Coronary artery (tissue), 2 donors: ENCODE measurements around the gene PLCH1.

Experiments used
- DNase-seq: peaks from one replicate; pipeline ENCODE4 v3.0.0-alpha.2; 2017; ENCODE audit warnings: low spot score
- H3K27ac ChIP-seq, 2 donors: fragments of 200-600 bp; sonication (generic); one replicate each; pipeline ENCODE4 v1.5.1; 2016 to 2019
- H3K4me3 ChIP-seq: fragments of 200-600 bp; sonication (generic); 2 replicates; pipeline ENCODE4 v1.5.1; 2016; ENCODE audit warnings: mild to moderate bottlenecking, moderate library complexity
- TF ChIP-seq, protein P1 (sequence below): fragments of 200-600 bp; sonication (generic); IDR thresholded peaks from one replicate; pipeline ENCODE4 v1.5.1; 2019; ENCODE audit warnings: antibody characterized with exemption

Gene PLCH1

DNA sequence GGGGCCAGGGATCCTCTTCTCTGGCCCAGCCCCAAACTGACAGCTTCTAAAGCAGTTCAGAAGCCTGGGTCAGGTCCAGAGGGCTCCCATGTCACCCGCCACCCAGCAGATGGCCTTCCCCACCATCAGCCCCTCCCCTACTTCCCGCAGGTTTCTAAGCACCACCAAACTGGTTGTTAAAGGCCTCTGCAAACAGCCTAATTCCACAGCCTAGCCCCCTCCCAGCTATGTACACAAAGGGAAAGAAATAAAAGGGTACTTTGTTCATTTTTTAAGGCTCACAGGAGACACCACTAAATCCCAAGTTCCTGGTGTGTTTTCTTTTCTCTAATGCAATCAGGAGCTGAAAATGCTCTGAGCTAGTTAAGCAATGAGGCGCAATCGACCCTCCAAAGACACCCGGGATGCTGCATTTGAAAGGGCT, 30.6 kb downstream of the PLCH1 start:
- Histone ChIP-seq H3K4me3 (no peak overlapping the region), H3K27ac (no peak overlapping the region)
- TF ChIP-seq, protein P1, sequence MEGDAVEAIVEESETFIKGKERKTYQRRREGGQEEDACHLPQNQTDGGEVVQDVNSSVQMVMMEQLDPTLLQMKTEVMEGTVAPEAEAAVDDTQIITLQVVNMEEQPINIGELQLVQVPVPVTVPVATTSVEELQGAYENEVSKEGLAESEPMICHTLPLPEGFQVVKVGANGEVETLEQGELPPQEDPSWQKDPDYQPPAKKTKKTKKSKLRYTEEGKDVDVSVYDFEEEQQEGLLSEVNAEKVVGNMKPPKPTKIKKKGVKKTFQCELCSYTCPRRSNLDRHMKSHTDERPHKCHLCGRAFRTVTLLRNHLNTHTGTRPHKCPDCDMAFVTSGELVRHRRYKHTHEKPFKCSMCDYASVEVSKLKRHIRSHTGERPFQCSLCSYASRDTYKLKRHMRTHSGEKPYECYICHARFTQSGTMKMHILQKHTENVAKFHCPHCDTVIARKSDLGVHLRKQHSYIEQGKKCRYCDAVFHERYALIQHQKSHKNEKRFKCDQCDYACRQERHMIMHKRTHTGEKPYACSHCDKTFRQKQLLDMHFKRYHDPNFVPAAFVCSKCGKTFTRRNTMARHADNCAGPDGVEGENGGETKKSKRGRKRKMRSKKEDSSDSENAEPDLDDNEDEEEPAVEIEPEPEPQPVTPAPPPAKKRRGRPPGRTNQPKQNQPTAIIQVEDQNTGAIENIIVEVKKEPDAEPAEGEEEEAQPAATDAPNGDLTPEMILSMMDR = no peak
- DNase-seq = no peak

DNA sequence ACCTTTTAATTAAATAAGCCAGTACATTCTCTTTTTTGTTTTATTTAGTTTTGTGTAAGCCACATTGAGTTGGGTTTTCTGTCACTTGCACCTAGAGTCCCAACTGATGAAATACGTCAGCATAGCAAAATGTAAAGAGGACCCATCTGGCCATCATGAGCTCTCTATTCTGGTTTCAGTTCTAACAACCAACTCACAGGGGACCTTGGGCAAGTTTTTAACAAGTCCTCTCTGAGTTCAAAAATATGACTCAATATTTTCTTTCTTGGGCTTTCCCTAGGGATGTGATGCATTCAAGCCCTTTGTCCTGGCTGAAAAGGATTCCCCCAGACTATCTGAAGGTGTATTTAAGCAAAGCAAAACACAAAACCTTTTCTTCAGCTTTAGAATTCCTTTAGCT, 32.9 kb downstream of the PLCH1 start:
- TF ChIP-seq, protein P1 = no peak
- DNase-seq = no peak
- H3K4me3 ChIP-seq = no peak overlapping the region
- no peak overlapping the region for H3K27ac ChIP-seq

GRCh38 chr3:155704771-155705559, 39.9 kb downstream of the PLCH1 start:
- no peak overlapping the region for H3K4me3 ChIP-seq
- peak overlapping the region in 1 of 2 donors; percentile 24 for H3K27ac ChIP-seq
- DNase-seq = no peak
- TF ChIP-seq, protein P1 = no peak

DNA sequence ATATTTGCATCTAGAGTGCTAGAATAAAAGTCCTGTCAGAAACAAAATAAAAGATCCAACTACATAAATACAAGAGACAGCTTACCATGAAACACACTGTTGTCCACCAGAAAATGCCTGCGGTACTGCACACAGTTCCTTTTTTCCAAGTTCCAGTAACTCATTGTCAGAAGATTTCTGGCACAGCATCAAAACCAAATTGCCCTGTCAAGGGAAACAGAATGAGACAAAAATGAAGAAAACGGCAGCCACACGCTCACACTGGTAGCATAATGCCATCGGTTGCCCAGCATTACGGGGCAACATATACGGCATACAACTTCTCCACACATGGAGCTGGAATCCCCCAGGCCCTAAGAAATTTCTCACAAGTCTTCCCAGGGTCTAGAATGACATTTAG, 40.8 kb downstream of the PLCH1 start:
- Histone ChIP-seq H3K4me3 (no peak overlapping the region), H3K27ac (peak overlapping the region in 1 of 2 donors; percentile 24)
- TF ChIP-seq, protein P1 = no peak
- DNase-seq = no peak

GRCh38 chr3:155702745-155703591, 41.9 kb downstream of the PLCH1 start:
- no peak for DNase-seq
- no peak overlapping the region for H3K27ac ChIP-seq
- no peak overlapping the region for H3K4me3 ChIP-seq
- TF ChIP-seq, protein P1 = no peak

- TF ChIP-seq, protein P1 = no peak
- Histone ChIP-seq H3K27ac (no peak overlapping the region), H3K4me3 (no peak overlapping the region)
- DNase-seq = no peak
These were observed 42.9 kb downstream of the PLCH1 start for GRCh38 chr3:155701882-155702465.
